ENCODE measurements around the gene TUBGCP2. TPM values are rescaled to one million over a fixed set of nuclear protein-coding genes. Genes with fewer than 3 reads are reported as not detected.

The TUBGCP2 gene
- total RNA-seq, 2 experiments from 2014 or later, result 43.3 to 50.2 TPM

DNA sequence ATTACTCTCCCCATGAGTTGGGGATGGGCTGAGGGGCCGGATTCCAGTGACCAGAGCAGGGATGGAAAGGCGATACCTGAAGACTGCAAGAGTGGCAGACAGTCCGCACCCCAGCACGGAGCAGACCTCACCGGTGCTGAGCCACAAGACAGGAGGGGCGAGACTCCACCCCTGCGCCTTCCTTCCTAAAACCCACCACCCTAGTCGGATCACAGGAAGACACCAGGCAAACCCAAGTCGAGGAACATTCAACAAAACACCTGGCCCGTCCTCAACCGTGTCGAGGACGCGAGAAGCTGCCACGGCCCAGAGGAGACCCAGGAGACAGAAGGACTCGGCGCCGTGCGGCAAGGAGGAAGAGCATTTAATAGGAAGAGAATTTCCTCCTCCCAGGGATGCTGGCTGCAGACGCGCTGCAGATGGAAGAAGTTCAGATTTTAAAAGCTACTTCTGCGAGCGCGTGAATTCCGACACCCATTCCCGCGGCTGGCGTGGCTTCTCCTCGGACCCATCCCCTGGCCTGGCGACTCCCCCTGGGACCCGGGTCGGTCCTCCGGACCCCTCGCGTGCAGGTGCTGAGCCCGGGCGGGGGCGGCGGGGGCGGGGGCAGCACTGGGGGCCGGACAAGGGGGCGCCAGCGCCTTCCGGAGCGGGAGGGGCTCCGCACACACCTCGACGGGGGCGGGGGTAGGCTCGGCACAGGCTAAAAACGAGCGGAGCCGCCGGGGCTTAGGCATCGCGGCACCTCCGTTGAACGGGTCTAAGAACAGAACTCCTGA is 79.2 kb downstream of the TUBGCP2 start:
- POLR2A ChIA-PET, result no interaction called here
- ATAC-seq, result no peak
- Mint-ChIP-seq H3K9me3 (ENCODE audit: low read depth) (no peaks in the 10 kb centered on the region), H3K27ac (no peak overlapping the region), H3K4me3 (no peak overlapping the region), H3K27me3 (peaks cover 47% of the 10 kb centered on the region), H3K36me3 (ENCODE audit: low read depth) (no peaks in the 10 kb centered on the region), H3K4me1 (peaks cover 23% of the 10 kb centered on the region)
- no peak for DNase-seq
- intact Hi-C loops (cut with DNase I, micrococcal nuclease), result loop anchor here (5.0 to 10.0 kb wide), 2 partner anchors 87 to 445 kb away; partner anchors contain the start of gene NKX6-2 (in 1 of the 2)
- CTCF ChIA-PET, result no interaction called here

Small RNA genes lying within 50 kb of the gene (microRNA-seq; reads per million reads assigned to microRNA genes)
- gene MIR202 (ENCODE audit: borderline replicate concordance), result not detected

Other genes starting within 250 kb of the TUBGCP2 start
- not detected for gene ADGRA1, start 220.9 kb downstream of the TUBGCP2 start, total RNA-seq
- gene KNDC1, start 148.7 kb downstream of the TUBGCP2 start, total RNA-seq, result not detected
- gene UTF1, start 78.7 kb downstream of the TUBGCP2 start, total RNA-seq, result not detected
- gene VENTX, start 71.0 kb downstream of the TUBGCP2 start, total RNA-seq, result not detected
- 100 to 1,000 TPM; 124 to 176 TPM for gene ADAM8, start 32.0 kb downstream of the TUBGCP2 start, total RNA-seq
- 10 to 100 TPM; 58.1 to 73.2 TPM for gene ZNF511, start within 50 bp of the TUBGCP2 start, total RNA-seq
- gene CALY, start 28.0 kb upstream of the TUBGCP2 start, total RNA-seq, result not detected
- gene PRAP1, start 38.5 kb upstream of the TUBGCP2 start, total RNA-seq, result not detected
- 10 to 100 TPM; 28.3 to 37.0 TPM for gene FUOM, start 49.1 kb upstream of the TUBGCP2 start, total RNA-seq
- gene ECHS1, start 64.5 kb upstream of the TUBGCP2 start, total RNA-seq, result 10 to 100 TPM; 42.0 to 56.7 TPM
- gene PAOX, start 70.4 kb upstream of the TUBGCP2 start, total RNA-seq, result 1 to 10 TPM; 3.0 to 6.2 TPM
- gene MTG1, start 85.3 kb upstream of the TUBGCP2 start, total RNA-seq, result 10 to 100 TPM; 46.9 to 52.1 TPM
- gene SPRN, start 115.8 kb upstream of the TUBGCP2 start, total RNA-seq, result not detected
- gene SCART1, start 145.1 kb upstream of the TUBGCP2 start, total RNA-seq, result 1 to 10 TPM; 1.4 to 1.7 TPM
- gene CYP2E1, start 218.5 kb upstream of the TUBGCP2 start, total RNA-seq, result under 1 TPM; 0.25 to 0.32 TPM